Measurements from ENCODE around the gene VSTM2L.

The VSTM2L gene

DNA sequence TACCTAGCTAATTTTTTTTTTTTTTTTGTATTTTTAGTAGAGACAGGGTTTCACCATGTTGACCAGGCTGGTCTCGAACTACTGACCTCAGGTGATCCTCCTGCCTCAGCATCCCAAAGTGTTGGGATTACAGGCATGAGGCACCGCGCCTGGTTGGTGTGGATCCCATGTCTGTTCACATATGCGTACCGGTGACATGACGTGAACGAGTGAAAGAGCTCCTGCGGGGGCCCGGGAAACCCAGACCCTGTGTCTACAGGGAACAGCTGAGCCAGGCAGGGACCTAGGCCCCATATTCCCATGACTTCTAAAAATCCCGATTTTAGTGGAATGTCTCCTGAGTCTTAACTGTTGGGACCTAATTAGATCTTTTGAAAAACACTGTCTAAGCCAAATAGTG is 33.1 kb downstream of the VSTM2L start:
- no peak overlapping the region for H3K4me3 ChIP-seq (ENCODE audit: low read depth, low read length)

- no peak overlapping the region for H3K4me3 ChIP-seq (ENCODE audit: low read depth, low read length)
Measured at GRCh38 chr20:37936451-37936850, 33.5 kb downstream of the VSTM2L start.

DNA sequence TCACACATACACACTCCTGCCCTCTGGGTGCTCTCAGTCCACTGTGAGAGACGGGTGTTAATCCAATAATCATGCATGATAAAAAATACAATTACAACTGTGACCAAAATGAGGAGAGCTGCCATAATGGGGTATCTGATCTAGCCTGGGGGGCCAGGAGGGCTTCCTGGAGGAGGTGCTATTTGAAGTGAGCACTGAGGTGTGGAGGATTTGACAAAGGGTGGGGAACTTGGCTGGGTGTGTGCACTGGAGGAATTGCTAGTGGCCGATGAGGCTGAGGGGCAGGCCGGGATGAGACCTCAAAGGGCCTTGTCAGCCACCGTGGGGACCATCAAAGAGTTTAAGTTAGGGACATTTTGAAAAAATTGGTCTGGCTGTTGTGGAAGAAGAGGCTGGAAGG is 34.8 kb downstream of the VSTM2L start:
- no peak overlapping the region for H3K4me3 ChIP-seq (ENCODE audit: low read depth, low read length)

DNA sequence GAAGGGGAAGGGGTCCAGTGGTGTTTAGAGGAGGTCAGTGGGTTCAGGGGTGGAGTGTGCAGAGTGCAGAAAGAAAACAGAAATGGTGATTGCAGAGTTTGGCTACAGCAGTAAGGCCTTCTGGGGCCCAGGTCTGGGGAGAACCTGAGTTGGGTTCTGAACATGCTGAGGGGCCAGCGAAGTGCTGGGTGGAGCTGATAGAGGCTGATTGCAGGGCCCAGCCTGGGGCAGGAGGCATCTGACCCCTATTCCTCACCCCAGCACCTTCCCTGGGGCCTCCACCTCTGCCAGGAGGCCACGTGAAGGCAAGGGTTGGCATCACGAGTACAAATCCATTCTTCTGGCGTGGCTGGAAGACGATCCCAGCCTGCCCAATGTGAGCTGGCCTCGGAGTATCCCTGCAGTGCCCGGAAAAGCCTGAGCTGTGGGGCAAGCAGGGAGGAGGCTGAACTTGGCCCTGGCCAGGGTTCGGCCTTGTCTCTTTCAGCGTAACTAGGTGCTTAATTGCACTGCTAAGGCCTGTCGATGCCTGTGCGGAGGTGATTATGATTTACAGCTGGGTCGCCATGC is 35.3 kb downstream of the VSTM2L start:
- no peak overlapping the region for H3K4me3 ChIP-seq (ENCODE audit: low read depth, low read length)

- no peak overlapping the region for H3K4me3 ChIP-seq (ENCODE audit: low read depth, low read length)
Measured at GRCh38 chr20:37938954-37939353, 36.0 kb downstream of the VSTM2L start.

- H3K4me3 ChIP-seq (ENCODE audit: low read depth, low read length), result no peak overlapping the region
Measured at GRCh38 chr20:37939701-37940560, 37.0 kb downstream of the VSTM2L start.

DNA sequence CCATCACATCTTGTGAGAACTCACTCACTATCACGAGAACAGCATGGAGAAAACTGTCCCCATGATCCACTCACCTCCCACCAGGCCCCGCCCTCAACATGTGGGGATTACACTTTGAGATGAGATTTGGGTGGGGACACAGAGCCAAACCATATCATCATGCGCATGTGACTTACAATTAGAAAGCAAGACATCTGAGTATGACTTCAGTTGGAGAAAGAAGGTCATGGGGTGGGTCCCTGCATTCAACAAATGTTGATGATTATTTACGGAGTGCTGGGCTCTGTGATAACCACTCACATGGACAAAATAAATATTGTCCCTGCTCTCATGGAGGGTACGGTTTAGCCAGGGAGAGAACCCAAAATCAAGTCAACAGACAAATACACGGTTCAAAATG is 37.9 kb downstream of the VSTM2L start:
- H3K4me3 ChIP-seq (ENCODE audit: low read depth, low read length), result no peak overlapping the region

- H3K4me3 ChIP-seq (ENCODE audit: low read depth, low read length), result no peak overlapping the region
Measured at GRCh38 chr20:37941332-37941731, 38.4 kb downstream of the VSTM2L start.

DNA sequence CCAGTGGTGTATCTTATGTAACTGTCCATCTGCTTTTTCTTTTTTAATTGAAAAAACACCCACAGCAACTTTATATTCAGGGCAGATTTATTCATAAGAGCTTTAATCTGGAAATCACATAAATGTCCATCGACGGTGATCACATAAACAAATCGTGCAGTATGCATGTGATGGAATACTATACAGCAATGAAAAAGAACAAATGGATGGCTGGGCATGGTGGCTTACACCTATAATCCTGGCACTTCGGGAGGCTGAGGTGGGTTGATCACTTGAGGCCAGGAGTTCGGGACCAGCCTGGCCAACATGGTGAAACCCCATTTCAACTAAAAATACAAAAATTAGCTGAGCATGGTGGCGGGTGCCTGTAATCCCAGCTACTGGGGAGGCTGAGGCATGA is 39.1 kb downstream of the VSTM2L start:
- no peak overlapping the region for H3K4me3 ChIP-seq (ENCODE audit: low read depth, low read length)

DNA sequence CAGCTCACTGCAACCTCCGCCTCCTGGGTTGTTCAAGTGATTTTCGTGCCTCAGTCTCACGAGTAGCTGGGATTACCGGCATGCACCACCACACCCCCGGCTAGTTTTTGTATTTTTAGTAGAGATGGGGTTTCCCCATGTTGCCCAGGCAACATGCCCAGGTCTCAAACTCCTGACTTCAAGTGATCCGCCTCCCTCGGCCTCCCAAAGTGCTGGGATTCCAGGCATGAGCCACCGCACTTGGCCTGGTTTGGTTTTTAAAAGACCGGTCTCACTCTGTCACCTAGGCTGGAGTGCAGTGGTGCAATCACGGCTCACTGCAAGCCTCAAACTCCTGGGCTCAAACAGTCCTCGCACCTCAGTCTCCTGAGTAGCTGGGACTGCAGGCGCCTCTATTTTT is 40.1 kb downstream of the VSTM2L start:
- H3K4me3 ChIP-seq (ENCODE audit: low read depth, low read length), result no peak overlapping the region

GRCh38 chr20:37943501-37944455 is 40.9 kb downstream of the VSTM2L start:
- no peak overlapping the region for H3K4me3 ChIP-seq (ENCODE audit: low read depth, low read length)

DNA sequence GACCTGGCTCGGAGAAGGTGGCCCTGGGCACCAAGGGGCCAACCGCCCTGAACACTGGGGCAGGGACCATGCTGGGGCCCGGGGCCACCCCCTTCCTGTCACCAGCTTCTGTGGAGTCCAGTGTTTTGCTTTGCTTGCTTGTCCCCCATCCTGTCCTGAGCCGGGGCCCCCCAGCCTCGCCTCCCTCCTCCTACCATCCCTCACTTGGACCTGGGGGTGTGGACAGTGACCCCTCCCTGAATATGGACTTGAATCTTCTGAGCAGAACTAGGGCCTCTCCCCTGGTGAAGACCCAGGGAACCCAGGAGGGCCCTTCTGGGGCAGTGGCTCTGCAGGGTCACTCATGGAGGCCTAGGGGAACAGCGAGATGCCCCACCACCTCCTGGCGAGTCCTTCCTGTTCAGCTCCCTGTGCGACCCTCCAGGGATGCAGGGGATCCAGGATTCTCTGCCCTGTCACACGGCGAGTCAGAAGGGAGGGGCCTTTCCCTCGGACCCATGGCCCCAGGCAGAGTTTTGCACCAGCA is 41.6 kb downstream of the VSTM2L start:
- no peak overlapping the region for H3K4me3 ChIP-seq (ENCODE audit: low read depth, low read length)

GRCh38 chr20:37945091-37945547 is 42.2 kb downstream of the VSTM2L start:
- H3K4me3 ChIP-seq (ENCODE audit: low read depth, low read length), result no peak overlapping the region

DNA sequence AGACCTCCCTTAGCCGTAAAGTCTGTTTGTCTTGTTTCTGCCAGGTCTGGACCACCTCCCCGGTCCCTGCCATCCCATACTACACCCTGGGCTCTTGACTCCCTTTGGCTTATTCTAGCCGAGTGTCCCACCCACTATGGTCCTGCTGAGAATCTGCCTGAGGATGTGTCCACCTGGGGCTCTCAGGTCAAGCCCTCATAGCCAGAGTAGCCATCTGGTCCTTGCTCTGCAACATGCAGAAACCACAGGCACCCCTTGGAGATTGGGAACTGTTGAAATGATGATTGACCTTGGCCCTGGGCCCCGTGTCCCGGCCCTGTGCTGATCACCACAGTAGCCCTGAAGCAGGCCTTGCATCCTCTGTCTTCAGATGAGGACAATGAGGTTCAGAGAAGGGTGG is 44.0 kb downstream of the VSTM2L start:
- no peak overlapping the region for H3K4me3 ChIP-seq (ENCODE audit: low read depth, low read length)

- no peak overlapping the region for H3K4me3 ChIP-seq (ENCODE audit: low read depth, low read length)
Measured at GRCh38 chr20:37947943-37948342, 45.0 kb downstream of the VSTM2L start.

DNA sequence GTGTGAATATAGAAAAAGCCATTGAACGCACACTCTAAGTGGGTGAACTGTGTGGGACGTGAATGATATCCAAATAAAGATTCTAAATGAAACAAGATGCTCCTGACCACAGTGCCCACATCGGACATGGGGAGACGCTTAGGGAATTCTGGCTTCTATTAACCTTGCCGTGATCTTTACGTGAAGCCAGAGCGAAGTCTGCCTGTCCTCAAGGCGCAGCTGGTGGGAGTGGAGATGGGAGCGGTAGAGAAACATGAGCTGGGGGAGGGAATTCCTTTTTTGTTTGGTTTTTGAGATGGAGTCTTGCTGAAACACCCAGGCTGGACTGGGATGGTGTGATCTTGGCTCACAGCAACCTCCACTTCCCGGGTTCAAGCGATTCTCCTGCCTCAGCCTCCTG is 46.0 kb downstream of the VSTM2L start:
- H3K4me3 ChIP-seq (ENCODE audit: low read depth, low read length), result no peak overlapping the region

DNA sequence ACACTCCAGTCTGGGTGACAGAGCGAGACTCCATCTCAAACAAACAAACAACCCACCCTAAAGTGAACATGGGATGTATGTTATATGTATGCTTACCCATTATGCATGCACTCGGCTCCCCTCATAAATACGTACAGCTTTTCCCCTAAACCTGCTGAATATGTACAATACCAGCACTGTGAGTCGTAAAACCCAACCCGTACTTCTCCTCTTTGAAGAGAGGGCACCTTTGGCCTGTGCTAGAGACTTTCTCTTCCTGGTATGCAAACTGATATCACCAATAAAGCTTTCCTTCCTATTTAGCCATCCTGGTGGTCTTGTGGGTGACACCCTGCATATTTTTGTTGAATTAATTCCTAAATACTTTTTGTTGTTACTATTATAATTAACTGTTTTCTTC is 51.3 kb downstream of the VSTM2L start:
- no peak overlapping the region for H3K4me3 ChIP-seq (ENCODE audit: low read depth, low read length)

- no peak overlapping the region for H3K4me3 ChIP-seq (ENCODE audit: low read depth, low read length)
Measured at GRCh38 chr20:37954626-37955025, 51.7 kb downstream of the VSTM2L start.

DNA sequence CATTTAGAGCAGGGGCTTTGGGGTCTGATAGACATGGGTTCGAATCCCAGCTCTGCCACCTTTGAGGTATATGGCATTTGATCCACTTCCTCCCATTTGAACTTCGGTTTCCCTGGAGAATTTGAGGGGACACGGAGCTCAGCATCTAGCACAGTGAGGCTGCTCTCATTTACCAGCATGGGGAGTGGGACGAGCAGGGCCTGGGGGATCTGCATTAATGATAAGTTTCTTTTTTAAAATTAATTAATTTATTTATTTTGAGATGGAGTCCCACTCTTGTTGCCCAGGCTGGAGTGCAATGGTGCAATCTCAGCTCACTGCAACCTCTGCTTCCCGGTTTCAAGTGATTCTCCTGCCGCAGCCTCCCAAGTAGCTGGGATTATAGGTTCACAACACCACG is 52.6 kb downstream of the VSTM2L start:
- no peak overlapping the region for H3K4me3 ChIP-seq (ENCODE audit: low read depth, low read length)

DNA sequence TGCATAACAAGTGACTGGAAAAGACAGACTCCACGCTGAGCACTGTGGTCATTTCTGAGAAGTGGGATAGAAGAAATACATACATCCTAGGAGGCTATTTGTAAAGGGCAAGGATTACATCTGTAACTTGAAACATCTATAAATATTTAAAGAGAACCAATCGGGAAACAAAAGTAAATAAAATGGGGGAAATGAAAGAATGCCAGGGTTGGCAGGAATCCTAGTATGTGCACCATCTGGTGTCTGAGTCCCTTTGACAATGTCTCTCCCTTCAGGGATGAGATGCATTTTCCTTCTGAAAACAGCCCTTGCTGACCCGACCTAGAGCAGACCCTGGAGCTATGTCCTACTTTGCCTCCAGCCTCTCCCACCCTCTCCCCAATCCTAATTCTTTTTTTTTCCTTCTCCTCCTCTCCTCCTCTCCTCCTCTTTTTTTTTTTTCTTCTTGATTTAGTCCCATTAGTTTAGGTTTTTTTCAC is 53.2 kb downstream of the VSTM2L start:
- H3K4me3 ChIP-seq (ENCODE audit: low read depth, low read length), result no peak overlapping the region

Data from iPS-11a (cell line).